H1 (cell line): ENCODE results near the gene ATAD5. TPM values are rescaled to one million over a fixed set of nuclear protein-coding genes. Genes with fewer than 3 reads are reported as not detected.

Experiments
- BACH1 ChIP-seq: IDR thresholded peaks from 2 replicates; pipeline ENCODE4 v1.6.1; 2012; ENCODE audit warnings: low read length, improper control_type of control experiment
- KDM1A ChIP-seq: fragments of 200-600, 300-600 bp; sonication (generic); IDR thresholded peaks from 2 replicates; pipeline ENCODE4 v1.7.1; 2016; ENCODE audit warnings: mild to moderate bottlenecking, low read length, borderline replicate concordance
- NANOG ChIP-seq: IDR thresholded peaks from 2 replicates; pipeline ENCODE4 v1.6.1; 2011; ENCODE audit warnings: low read length, low read depth, mild to moderate bottlenecking, inconsistent platforms; ENCODE audit not compliant: insufficient read depth, poor library complexity, severe bottlenecking
- SRF ChIP-seq: IDR thresholded peaks from 2 replicates; pipeline ENCODE4 v1.6.1; 2011; ENCODE audit warnings: mild to moderate bottlenecking, low read depth, low read length, moderate library complexity
- polyA plus RNA-seq, 7 experiments: library from polyadenylated mRNA; depleted of rRNA in 3 of 7; stranded (reverse) in 5 of 7; unstranded in 2 of 7; fragments of >200 nt in 5 of 7; fragments of 200-250 nt in 2 of 7; gene quantifications; 1 replicate in 5 of 7; 2 replicates in 1 of 7; 4 replicates in 1 of 7; pipeline versions ENCODE4 v1.2.1 to v1.2.3, GENCODE V29; 2011 to 2013; ENCODE audit warnings: missing spikeins in 2 of 7, mixed read lengths in 2 of 7
- total RNA-seq: library from RNA; stranded (reverse); fragmentation: NEBNext Ultra II Directional; extraction: Animal tissue kit (Norgen Biotek cat#: 25700); gene quantifications from 2 replicates; pipeline ENCODE4 v1.2.1, GENCODE V29; 2021
- TF ChIP-seq, protein P1 (sequence below), 3 experiments: IDR thresholded peaks; 1 replicate in 2 of 3; 2 replicates in 1 of 3; pipeline versions ENCODE4 v1.5.1 to v1.6.1; 2011; ENCODE audit warnings: low read length in 3 of 3, mild to moderate bottlenecking in 3 of 3, inconsistent platforms in 2 of 3, low read depth in 1 of 3, moderate library complexity in 1 of 3; ENCODE audit not compliant: insufficient read depth in 1 of 3; ENCODE audit errors: control extremely low read depth in 1 of 3

ATAD5 gene
- total and polyA plus RNA-seq, 2 of the 8 experiments (the other 6 are each of a cell fraction or from before 2014, with no cell fraction given) = 3.5 to 30.0 TPM

DNA sequence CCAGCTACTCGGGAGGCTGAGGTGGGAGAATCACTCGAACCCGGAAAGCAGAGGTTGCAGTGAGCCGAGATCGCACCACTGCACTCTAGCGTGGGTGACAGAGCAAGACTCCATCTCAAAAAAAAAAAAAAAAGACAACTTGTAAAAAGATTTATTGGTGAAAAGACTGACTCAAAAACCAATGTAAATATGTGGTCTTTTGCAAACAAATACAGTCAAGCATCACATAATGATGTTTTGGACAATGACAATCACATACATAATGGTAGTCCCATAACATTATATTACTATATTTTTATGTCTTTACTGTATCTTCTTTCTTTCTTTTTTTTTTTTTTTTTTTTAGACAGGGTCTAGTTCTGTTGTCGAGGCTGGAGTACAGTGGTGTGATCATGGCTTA is 15.6 kb upstream of the ATAD5 start (continued):
- no peak for TF ChIP-seq NANOG
- no peak for TF ChIP-seq BACH1
- TF ChIP-seq SRF = no peak
- TF ChIP-seq, protein P1, sequence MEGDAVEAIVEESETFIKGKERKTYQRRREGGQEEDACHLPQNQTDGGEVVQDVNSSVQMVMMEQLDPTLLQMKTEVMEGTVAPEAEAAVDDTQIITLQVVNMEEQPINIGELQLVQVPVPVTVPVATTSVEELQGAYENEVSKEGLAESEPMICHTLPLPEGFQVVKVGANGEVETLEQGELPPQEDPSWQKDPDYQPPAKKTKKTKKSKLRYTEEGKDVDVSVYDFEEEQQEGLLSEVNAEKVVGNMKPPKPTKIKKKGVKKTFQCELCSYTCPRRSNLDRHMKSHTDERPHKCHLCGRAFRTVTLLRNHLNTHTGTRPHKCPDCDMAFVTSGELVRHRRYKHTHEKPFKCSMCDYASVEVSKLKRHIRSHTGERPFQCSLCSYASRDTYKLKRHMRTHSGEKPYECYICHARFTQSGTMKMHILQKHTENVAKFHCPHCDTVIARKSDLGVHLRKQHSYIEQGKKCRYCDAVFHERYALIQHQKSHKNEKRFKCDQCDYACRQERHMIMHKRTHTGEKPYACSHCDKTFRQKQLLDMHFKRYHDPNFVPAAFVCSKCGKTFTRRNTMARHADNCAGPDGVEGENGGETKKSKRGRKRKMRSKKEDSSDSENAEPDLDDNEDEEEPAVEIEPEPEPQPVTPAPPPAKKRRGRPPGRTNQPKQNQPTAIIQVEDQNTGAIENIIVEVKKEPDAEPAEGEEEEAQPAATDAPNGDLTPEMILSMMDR (IDR thresholded peaks at IDR 0.05; ENCODE audit: control extremely low read depth in 1 of 3, insufficient read depth in 1 of 3, low read depth in 1 of 3, low read length in 3 of 3) = no peak
- TF ChIP-seq KDM1A = no peak
- TF ChIP-seq, all 59 proteins: peak for 0
